GM21381 (cell line): ENCODE results near the gene FAM117B.
A peak's percentile ranks its signal among the peaks of the same experiment; 100 is the strongest.
"Not testable (repeated sequence)": the region's sequence is repeated elsewhere in the genome, so short reads cannot be mapped to it uniquely, and the experiment has no call there.

Source experiments
- ATAC-seq: cut with Tn5 transposase; IDR thresholded peaks from one replicate; pipeline ENCODE4 v1.9.1; 2021; ENCODE audit warnings: mild to moderate bottlenecking, moderate library complexity; ENCODE audit not compliant: unreplicated experiment

FAM117B gene

DNA sequence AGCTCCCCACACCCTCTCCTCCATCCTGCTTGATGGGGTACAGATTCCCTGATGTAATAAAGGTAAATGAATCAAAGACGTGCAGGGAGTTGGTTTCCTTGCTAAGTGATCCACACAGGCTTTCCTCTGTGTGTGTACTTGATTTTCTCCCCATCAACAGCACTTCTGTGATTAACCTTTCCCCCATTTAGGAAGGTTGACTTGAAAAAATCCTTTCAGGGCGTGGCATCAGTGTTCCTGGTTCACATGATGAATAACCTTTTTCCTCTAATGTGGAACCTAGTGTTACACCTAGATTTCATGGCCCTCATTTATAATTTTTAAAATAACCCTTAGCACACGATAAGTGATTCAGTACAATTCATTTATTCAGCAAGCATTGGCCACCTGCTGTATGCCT, 121.8 kb downstream of the FAM117B start:
- ATAC-seq = no peak

DNA sequence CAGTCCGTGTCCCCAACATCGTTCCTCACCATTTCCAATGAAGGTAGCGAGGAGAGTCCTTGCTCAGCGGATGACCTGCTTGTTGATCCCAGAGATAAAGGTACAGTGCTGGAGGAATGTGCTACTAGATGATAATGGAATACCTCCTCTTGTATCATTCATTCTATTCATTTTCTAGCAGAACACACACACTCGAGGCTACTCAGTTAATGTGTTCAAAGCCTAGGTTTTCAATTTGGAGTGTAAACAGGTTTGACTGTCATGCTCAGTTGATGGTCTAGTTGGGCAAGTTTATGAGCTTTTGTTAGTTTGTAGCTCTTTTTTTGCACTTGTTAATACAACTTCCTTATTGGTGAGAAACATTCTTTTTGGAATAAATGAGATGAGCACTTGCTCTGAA, 122.6 kb downstream of the FAM117B start:
- no peak for ATAC-seq

DNA sequence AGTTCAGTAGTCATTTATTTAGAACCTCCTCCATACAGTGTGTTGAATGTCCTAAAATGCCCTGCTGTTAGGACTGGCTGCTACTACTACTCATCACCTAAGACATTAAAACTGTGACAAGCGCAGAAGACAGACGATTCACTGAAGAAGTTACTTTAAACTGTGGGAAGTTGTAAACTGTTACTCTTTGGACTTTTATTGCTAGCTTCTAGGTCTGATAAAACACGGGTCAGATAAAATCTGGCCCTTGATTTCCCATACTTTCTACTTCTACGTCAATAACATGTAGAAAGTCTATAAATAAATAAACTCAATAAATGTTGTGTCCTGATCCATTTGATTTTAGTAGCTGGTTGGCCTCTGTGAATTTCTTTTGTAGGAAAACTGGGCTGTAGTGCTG, 123.4 kb downstream of the FAM117B start:
- no peak for ATAC-seq

DNA sequence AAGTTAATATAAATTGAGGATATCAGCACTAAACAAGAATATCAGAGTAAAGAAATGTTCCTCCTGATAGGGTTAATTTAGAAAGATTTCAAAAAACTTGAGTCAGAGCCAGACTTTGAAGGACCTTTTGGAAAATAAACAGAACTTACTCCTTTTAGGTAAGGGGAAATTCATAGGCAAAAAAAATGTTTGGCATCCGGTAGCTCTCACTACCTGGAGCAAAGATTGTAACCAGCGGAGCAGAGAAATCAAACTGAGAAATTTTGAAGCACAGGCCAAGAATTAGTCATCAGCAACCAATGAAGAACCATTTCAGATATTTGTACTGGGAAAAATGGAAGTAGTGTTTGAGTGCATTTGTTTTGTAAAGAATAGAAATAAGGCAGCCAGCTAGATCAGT, 123.8 kb downstream of the FAM117B start:
- ATAC-seq = no peak

DNA sequence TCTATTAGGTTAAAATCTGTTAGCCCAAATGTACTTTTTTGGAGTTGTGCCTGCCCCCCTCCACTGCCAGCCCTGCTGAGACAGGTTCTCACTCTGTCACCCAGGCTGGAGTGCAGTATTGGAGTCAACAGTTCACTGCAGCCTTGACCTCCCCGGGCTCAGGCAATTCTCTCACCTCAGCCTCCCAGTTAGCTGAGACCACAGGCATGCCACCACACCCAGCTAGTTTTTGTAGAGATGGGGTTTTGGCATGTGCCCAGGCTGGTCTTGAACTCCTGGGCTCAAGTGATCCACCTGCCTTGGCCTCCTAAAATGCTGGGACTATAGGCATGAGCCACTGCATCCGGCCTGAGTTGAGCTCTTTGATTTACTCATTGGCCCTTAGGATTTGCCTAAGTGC, 126.1 kb downstream of the FAM117B start:
- ATAC-seq = no peak

DNA sequence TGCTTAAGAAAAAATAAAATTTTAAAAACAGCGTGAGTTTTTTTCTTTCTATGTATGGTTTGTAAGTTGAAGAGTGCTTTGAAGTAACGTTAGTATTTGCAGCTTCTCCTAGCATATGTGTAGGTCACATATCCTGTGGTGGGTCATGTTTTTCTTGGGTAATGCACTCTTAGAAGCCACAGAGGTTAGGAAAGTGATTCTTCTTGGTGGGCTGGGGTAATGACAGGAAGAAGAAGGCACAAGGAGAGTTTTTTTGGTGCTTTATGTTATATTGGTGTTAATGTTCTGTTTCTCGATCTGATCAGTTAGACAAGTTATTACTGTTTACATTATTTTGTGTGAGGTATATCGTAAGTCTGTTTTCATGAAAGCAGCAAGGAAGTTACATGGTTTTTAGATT, 127.8 kb downstream of the FAM117B start:
- ATAC-seq = no peak

DNA sequence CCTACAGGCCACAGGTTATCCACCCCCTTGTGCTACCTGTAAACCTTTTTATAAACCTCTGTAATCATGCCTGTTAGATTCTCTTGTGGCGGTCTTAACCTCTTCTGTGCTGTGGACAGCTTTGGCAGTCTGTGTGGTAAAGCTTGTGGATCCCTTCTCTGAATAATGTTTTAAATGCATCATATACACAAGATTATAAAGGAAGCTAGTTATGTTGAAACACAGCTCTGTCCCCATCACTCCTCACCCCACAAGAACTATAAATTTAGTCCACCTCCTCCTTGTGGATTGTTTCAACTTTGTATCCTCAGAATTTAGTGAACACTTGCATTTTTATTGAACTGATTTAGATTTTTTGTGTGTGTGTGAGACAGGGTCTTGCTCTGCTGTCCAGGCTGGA, 129.1 kb downstream of the FAM117B start:
- ATAC-seq = no peak

DNA sequence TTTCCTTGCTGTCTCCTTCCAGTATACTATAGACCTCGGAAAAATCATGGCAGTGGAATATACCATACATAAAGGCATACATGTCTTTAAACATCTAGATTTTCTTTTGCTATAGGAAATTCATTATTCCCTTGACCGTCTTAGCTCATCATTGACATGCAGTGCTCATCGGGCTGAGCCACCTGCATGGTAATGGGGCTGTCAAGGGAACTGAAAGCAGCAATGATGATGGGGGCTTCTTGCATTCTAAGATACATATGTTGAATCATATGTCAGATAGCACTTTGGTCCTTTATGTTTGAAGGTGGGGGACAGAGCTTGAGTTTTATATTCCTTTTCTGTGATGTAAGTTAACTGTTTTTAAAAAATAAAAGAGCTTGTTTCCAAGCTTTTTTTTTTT, 130.2 kb downstream of the FAM117B start:
- no peak for ATAC-seq

DNA sequence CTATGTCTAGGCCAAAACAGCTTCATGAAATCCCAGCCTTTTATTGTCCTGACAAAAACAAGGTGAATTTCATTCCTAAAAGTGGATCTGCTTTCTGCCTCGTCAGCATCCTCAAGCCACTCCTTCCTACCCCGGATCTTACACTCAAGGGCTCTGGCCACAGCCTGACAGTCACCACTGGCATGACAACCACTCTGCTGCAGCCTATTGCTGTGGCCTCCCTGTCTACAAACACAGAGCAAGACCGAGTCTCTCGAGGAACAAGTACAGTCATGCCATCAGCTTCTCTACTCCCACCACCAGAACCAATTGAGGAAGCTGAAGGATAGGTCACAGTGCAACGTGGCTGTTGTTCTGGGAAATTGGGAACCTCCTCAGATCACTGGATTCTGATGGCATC, 130.7 kb downstream of the FAM117B start:
- no peak for ATAC-seq

DNA sequence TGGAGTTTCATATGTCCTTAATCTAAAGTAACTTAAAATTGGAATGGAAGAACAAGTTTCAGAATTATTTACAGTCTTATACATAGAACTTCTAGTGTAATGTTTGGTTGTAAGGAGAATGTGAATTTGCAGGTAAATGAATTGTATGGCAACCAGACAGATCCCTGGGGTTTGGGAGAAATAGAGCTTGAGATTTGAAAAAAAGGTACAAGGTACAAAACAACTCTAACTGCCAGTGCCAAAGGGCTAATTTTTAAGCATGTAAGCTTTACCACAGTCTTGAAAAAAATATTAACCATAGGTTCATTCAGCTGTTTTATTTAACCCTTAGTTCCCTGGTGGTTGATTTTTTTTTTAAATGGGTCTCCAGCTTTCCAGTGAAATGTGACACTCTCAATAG, 133.5 kb downstream of the FAM117B start:
- ATAC-seq = no peak

DNA sequence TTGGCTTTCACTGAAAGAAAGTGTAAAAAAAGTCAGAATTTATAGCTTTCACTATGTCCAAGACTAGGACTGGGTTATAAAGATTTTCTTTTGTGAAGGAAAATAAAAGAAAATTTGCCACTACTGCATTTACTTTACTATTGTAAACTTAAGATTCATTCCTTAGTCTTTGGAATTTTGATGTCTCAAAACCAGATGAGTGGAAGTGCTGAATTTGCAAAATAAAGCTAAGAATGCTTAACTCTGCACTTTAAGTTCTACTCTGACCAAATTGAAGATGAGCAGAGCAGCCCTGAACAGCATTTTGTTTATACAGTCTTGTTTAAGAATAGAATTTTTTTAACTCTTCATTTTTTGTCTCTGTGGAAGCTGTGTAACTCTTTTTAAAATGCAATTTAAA, 134.4 kb downstream of the FAM117B start:
- ATAC-seq = no peak

DNA sequence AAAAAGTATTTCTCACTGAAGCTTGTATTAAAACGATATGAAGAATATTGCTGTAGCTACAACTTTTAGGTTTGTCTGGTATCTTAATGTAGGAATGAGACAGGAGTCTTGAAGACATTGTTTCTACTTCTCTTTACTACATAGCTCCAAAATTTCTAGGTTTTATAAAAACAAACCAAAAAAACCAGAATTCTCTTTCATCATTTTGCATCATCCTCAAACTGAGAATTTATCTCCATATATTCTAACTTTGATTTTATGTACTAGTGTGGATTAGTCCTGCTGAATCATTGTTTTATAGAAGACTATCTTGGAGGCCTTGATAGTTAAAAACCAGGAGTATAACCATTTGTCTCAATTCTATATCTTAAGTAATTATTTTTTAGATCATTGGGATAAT, 136.6 kb downstream of the FAM117B start:
- ATAC-seq = no peak

DNA sequence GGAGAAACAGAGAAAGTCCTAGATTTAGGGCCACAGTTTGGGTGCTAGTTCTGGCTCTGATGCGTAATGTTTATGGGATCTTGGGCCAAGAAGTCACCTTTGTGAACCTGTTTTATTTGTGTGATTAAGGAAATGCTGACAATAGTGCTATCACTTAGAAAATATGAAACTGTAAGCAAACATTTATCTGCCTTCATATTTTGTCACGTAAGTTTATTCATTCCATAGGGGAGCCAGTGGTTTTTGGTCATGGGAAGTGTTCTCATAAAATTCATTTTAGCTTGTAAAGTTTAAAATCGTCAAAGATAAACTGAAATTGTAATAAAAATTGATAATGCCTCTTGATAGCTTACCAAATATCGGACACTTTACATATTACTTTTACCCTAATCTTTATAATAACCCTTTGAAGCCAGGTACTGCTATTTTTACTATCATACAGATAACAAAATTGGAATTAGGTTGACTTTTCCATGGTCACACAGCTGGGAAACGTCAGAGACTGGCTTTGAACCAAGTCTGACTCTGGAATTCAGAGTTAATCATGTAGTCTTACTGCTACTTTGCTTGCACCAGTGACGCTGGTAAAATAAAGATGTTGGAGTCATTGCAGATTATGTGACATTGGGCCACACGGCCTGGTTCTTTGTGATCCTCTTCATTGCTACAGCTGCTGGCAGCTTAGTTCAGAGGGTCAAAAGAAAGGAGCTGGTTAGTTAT, 137.1 kb downstream of the FAM117B start:
- ATAC-seq = no peak

DNA sequence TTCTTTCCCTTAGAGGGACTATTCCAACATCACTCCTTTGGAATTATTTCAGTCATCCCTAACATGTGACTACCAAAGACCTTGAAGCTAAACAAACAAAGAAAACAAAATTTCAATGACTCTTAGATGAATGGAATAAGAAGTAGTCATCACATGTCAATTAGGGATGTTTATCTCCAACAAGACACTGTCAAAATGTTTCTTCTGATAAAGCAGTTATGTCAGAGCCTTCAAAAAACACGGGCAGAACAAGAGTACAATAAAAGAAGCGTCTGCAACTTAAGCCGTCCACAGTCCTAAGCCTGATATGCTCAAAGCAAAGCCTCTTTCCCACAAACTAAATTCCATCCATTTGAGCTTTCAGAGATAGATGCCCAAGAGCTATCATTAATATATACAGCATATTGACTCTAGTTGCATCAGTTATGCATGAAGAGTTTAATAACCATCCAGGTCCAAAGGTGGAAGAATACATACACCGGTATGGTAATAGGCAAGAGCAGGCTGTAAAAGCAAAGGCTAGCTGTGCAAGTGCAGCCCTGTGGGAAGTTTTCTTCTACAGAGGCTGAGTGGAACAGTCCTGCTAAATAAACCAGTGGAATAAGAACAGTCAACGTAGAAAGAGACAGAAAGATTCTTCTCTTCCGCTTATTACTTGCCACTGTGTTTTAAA, 138.7 kb downstream of the FAM117B start:
- no peak for ATAC-seq

DNA sequence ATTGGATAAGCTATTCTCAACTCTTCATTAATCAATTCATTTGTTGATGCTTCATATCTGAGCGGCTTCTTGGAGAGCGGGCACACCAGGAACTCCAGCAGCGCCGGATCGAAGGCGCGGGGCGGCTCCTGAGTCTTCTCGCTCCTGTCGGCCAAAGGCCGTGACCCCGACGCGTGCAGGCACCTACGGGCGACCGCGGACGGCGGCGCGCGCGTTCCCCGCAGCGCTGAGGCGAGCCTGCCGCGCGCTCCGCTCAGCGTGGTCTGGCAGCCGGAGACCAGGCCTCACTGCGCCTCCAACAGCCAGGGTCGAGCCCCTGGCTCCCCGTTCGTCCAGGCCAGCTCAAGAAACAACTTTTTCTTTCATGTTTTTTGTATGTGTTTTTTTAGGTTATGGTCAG, 139.3 kb downstream of the FAM117B start:
- ATAC-seq = no peak

DNA sequence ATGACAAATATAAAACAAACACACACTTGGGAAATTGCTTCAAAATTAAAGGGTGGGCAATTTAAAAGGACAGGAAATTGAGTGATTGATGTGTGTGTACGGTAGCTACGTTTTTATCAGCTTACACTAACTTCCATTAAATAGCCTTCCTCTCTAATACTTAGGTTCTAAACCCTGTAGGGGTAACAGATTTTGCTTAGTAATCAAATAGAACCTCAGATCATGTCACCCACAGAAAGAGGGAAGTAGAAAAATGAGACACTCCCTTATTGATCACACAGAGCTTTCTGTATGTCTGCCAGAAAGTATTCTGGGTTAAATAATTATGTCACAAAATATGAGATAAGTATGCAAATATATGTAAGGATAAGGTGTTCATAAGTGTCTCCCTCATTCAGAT, 143.4 kb downstream of the FAM117B start:
- ATAC-seq = no peak

DNA sequence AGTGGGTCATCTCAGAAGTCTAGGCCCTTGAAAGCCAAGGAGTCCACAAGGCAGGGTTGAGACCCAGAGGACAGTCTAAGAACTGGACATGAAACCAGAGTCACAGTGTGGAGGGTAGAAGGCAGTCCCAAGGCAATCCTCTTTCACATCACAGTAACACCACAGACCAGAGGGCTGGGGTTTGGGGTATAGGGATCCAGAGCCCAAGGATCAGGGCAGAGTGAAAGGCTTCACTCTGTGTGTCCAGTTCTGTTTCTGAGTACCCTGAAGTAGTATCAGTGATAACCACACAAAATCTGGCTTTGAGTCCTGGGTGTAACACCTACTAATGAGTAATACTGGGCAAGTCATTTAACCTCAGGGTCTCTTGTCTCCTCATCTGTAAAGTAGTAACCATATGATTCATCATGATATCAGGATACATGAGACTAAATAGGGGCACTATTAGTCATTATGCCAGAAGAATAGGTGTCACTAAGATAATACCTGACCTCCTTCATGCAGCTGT, 145.8 kb downstream of the FAM117B start:
- peak; percentile 96 for ATAC-seq

DNA sequence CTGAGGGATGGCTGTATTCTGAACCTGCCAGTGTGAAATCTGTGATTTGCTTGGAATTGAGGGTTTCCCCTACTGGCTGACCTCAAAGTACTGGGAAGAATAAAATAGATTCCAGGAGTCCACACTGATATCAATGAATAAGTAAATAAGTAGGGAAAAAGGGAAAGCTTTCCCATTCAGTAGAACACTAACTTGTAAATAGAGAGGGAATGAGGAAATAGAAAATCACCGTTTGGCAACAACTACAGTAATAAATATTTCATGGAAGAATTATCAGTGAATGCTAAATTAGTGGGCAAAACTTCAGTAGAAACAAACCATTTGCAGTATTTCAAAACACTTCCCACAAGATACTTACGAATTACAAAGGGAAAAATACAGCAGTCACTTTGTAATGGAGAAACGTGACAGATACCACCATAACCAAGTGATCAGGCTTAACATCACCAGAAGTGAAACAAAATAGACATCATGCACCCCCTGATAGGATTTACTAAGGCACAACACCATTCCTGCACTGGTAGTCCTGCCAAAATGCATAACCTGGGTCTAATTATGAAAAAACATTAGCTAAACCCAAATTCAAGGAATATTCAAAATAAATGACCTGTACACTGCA, 148.3 kb downstream of the FAM117B start:
- ATAC-seq = no peak

DNA sequence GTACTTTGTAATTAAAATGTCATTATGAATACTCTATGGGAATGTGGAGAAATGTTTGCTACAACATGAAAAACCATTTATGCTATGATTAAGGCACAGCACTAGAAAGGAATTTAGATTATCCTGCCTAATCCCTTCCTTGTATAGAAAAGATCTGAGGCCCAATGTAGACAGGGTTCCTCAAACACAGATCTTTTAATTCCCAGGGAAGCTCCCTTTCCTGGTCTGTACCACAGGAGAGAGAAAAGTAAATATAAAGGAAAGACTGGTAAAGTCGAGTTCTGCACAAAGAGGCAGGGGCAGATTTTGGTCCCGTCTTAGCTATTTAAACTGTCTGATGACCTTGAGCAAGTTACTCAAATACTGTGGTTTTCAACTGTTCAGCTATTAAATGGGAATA, 152.1 kb downstream of the FAM117B start:
- no peak for ATAC-seq

DNA sequence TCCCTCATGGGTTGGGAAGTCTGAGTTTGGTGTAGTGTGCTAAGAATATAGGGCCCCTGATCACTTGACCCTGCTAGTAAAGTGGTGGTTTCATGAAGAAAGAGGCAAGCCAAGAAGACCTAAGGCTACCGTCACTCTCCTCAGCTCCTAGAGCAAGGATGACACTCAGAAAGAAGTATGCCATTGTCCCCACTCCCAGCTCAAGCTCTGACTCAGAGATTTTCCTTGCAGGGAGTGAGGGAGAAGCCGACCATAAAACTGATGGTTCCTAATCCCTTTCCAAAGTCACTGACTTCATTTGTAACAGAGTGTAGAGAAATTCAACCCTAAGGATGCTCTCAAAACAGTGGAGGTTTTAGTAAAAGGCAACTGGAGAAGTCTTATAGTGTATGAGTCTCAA, 155.9 kb downstream of the FAM117B start:
- ATAC-seq = no peak

DNA sequence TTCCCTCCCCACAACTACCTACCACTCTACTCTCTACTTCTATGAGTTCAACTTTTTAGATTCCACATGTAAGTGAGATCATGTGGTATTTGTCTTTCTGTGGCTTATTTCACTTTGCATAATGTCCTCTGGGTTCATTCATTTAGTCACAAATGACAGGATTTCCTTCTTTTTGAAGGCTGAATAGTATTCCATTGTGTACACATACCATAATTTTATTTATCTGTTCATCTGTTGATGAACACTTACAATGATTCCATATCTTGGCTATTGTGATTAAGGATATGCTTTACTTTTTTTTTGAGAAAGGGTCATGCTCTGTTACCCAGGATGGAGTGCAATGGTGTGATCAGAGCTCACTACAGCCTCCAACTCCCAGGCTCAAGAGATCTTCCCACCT, 163.2 kb downstream of the FAM117B start:
- no peak for ATAC-seq

DNA sequence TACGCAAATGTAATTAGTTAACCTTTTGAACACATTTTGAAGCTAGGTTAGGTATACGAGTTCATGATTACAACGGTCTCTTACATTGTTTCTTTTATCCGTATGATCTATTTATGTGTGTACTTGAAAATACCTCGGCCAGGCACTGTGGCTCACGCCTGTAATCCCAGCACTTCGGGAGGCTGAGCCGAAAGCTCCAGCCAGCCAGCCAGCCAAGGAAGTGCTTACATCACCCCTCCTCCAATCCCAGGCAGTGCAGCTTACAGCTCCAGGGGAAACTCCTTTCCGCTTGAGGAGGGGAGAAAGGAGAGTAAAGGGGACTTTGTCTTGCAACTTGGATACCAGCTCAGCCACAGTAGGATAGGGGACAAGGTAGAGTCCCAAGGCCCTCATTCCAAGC, 171.1 kb downstream of the FAM117B start:
- not testable (repeated sequence) for ATAC-seq
